ENCODE data around the gene COQ10A.

Gene COQ10A

GRCh38 chr12:56244494-56244893, 22.2 kb upstream of the COQ10A start:
- no peak for DNase-seq (ENCODE audit: low spot score)
- TF ChIP-seq CTCF (IDR thresholded peaks at IDR 0.05; ENCODE audit: extremely low read depth, missing control alignments): no peak

- TF ChIP-seq CTCF (IDR thresholded peaks at IDR 0.05; ENCODE audit: extremely low read depth, missing control alignments): no peak
- no peak for DNase-seq (ENCODE audit: low spot score)
Measured at GRCh38 chr12:56247923-56248322, 18.8 kb upstream of the COQ10A start.

GRCh38 chr12:56248711-56249110, 18.0 kb upstream of the COQ10A start:
- no peak for TF ChIP-seq CTCF (IDR thresholded peaks at IDR 0.05; ENCODE audit: extremely low read depth, missing control alignments)
- DNase-seq (ENCODE audit: low spot score): no peak

- no peak for DNase-seq (ENCODE audit: low spot score)
Measured at GRCh38 chr12:56252649-56253048, 14.1 kb upstream of the COQ10A start.

GRCh38 chr12:56253091-56253490, 13.7 kb upstream of the COQ10A start:
- no peak for DNase-seq (ENCODE audit: low spot score)
- no peak for TF ChIP-seq CTCF (IDR thresholded peaks at IDR 0.05; ENCODE audit: extremely low read depth, missing control alignments)

More at GRCh38 chr12:56252649-56253048, 14.1 kb upstream of the COQ10A start:
- no peak for TF ChIP-seq CTCF (IDR thresholded peaks at IDR 0.05; ENCODE audit: extremely low read depth, missing control alignments)

- no peak for DNase-seq (ENCODE audit: low spot score)
- no peak for TF ChIP-seq CTCF (IDR thresholded peaks at IDR 0.05; ENCODE audit: extremely low read depth, missing control alignments)
Measured at GRCh38 chr12:56255671-56256070, 11.1 kb upstream of the COQ10A start.

GRCh38 chr12:56256326-56256960, 10.3 kb upstream of the COQ10A start:
- no peak for TF ChIP-seq CTCF (IDR thresholded peaks at IDR 0.05; ENCODE audit: extremely low read depth, missing control alignments)
- no peak for DNase-seq (ENCODE audit: low spot score)
